DMS 273 treated with DMSO at 0.1 percent for 48 hours (cell line): ENCODE results near the gene UVSSA.
"Not testable (repeated sequence)": the region's sequence is repeated elsewhere in the genome, so short reads cannot be mapped to it uniquely, and the experiment has no call there.

ENCODE experiments used
- DNase-seq: peaks from one replicate; lab custom pipeline; 2025; lab: John Stamatoyannopoulos, UW

Gene UVSSA

DNA sequence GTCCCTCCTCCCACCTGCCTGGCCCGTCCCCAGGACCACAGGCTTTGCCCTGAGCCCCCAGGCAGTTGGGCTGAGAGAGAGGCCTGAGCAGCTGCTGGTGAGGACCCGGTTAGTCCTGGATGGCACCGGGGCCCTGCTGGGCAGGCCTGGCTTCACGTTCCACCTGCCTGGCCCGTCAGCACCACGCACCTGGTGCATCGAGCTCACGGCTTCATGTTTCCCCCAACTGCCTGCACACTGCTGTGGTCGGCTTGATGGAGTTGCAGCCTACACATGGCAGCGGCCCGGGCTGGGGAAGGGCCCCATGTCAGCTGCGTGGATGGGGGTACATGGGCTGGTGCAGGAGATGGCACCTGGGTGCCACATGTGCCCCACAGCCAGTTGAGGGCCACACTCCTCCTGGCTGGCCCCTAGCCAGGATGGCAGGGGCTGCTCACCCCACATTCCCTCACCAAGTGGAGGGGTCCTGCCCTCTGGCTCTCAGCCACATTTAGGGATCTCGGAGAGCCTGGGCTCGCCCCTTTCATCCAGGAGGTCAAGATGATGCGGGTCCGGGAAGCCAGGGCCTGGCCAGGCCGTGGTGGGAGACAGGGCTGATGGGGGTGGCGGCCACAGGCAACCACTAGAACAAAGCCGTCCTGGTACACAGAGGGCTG is 30.7 kb downstream of the UVSSA start:
- DNase-seq: no peak

DNA sequence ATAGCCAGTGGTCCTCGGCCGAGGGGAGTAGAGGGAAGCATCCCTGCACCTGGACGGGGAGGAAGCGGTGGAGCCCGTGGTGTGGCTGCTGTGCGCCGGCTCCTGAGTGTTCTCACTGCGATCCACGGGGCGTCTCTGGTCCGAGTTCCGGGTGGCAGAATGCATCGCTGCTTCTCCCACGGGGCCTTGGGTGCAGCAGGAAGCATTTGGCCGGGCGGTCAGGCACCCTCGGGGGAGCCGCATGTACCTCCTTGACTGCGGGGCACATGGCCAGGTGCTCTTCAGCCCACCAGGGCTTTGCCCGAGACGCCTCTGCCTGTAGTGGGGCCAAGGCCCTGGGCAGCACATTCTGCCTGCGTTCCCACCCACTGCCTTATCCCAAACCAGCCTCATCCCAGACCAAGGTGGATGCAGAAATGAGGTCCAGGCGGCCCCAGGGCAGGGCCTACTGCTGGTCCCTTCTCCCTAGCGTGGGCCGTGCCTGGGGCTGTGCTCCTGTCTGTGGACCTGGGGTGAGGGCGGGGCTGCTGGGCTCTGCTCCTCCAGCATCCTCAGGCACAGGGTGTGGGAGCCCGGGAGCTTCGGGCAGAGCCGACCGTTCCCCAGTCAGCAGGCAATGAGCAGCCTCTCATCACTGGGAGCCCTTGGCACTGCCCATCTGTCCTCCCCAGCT is 31.7 kb downstream of the UVSSA start:
- DNase-seq: no peak

DNA sequence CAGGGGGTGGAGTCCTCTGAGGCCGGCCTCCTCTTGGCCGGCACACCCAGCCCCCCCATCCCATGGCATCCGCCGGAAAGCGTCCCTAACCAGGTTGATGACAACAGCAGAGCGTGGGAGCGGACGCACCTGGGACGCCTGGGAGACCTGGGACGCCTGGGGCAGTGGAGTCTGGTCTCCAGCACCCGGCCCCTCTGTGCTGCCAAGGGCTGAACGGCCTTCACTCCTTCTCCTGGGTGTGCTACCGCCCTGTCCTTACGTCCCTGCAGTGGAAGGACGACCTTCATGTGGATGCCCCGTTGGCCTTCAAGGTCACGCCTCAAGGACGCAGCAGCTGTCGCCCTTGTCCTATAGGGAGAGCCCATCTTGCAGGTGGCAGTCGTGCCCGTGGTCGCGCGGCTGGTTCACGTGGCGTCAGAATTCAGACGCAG is 32.4 kb downstream of the UVSSA start:
- no peak for DNase-seq

DNA sequence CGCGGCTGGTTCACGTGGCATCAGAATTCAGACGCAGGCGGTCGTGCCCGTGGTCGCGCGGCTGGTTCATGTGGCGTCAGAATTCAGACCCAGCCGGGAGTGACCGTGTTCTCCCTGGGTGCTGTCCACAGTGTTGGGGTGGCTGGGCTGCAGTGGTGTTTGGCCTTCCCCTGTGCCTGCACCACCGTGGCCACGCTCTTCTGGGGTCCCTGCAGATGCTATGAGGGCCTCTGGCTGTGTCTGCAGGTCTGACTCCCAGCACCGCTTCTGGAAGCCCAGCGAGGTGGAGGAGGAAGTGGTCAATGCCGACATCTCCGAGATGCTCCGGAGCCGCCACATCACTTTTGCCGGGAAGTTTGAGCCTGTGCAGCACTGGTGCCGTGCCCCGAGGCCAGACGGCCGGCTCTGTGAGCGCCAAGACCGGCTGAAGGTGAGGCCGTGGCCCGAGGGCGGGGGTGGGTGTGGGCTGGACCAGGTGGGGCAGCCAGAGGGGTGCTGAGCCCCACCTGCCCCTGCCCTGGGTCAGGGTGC is 32.9 kb downstream of the UVSSA start:
- DNase-seq: no peak

DNA sequence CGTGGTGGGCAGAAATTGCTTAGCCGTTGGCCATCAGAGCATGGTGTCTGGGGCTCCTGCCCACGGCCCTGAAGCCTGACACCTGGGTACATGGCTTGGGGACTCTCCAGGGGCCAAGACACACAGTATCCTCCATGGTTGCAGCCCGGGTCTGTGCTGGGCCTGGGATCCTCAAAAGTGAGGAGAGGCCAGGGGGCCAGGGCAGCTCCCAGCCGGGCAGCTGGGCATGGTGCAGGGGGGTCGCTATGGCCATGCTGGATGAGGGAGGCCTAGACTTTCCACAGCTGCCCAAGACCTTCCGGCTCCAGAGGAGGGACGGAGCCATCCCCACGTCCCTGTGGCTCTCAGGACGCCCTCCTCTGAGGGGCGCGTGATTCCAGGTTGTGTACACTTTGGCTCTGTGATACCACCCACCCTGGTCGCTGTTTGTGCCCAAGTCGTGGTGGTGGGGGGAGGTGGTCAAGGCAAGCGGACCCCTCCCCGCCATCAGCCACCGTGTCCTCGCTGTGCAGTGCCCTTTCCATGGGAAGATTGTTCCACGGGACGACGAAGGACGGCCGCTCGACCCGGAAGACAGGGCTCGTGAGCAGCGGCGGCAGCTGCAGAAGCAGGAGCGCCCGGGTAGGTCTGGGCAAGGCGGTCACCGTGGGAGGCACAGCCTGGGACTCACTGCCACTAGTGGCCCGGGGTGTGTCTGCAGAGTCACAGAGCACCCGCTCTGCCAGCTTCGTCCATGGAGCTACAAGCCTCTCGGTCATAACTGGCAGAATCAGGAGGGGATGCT is 33.6 kb downstream of the UVSSA start:
- DNase-seq: no peak

DNA sequence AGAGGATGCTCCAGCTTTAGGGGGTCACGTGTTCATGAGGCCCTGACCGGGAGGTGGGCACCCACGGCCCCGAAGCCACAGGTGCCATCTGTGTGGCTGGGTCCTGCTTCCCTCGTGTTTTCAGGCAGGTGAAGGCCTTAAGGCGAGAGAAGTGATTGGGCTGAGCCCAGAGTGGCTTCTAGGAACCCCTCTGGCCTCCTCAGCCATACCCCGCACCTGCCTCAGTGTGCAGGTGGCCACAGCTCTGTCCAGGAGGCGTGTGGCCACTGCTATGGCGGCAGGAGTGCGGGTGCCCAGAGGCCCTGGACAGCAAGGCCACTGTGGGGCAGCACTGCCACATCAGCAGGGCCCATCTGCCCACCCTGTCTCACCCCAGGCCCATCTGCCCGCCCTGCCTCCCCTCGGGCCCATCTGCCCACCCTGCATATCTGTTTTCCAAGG is 34.2 kb downstream of the UVSSA start:
- DNase-seq: no peak

DNA sequence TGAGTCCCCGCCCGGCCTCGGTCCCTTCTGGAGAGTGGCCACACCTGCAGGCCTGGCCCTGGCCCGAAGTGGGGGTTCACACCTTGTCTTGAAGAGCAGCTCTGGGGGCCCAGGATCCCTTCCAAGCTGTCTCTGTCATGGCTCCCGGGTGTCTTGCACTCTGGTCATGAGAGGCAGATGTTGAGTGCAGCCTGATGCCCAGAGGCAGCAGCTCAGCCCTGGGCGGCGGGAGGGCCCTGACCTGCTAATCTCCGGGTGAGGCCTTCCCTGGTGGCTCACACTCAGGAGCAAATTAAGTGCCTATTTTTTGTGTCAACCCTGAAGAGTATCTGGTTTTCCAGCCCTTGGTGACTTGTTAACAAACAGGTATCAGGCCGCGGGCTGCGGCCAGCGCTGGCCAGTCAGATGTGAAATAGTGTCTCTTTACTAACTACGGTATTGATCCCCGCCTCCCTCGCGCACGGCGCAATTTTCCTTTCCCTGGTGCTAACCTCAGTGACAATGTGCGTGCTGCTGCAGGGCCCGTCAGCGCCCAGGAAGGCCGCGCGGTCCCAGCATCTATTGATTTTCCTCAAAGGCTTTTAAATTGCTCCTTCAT is 35.0 kb downstream of the UVSSA start:
- no peak for DNase-seq

DNA sequence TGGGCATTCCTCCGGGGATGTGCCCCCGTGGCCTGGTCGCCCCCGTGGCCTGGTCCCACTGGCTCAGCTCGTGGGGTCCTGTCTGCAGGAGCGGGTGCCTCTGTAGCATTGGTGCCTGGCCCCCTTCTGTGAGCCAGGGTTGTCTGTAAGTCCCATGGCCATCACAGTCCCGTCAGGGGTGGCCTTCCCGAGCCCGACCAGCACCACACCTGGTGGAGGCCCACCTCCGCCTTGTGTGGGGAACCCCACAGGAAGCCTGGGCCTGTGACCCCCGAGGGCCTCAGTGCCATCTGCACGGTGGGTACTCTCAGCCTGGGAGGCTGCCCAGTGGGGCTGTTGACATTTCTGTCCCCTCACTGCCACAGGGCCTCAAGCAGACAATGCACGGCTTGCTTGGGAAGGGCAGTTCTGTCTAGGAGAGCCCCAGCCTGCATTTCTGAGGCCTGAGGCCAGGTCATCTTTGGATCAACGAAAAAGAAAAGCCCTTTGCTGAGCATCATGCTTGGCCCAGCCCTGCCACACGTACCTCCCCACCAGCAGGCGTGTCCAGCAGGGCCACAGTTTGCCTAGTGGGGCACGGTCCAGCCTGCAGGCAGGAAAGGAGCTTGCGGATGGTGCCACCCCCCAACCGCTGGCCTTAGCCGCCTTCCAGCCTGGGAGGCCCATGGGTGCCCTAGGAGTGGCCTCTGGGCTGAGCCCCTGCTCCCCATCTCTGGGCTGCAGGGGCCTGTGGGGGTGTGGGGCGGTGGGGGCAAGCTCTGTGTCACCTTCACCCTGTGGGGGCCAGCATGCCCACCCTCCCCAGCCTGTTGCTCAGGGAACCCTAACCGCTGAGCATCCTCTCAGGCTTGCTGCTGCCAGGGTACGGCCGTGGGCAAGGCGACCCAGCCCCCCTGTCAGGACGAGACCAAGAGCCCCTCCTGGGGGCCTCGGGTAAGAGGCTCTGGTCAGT is 36.0 kb downstream of the UVSSA start:
- DNase-seq: no peak

DNA sequence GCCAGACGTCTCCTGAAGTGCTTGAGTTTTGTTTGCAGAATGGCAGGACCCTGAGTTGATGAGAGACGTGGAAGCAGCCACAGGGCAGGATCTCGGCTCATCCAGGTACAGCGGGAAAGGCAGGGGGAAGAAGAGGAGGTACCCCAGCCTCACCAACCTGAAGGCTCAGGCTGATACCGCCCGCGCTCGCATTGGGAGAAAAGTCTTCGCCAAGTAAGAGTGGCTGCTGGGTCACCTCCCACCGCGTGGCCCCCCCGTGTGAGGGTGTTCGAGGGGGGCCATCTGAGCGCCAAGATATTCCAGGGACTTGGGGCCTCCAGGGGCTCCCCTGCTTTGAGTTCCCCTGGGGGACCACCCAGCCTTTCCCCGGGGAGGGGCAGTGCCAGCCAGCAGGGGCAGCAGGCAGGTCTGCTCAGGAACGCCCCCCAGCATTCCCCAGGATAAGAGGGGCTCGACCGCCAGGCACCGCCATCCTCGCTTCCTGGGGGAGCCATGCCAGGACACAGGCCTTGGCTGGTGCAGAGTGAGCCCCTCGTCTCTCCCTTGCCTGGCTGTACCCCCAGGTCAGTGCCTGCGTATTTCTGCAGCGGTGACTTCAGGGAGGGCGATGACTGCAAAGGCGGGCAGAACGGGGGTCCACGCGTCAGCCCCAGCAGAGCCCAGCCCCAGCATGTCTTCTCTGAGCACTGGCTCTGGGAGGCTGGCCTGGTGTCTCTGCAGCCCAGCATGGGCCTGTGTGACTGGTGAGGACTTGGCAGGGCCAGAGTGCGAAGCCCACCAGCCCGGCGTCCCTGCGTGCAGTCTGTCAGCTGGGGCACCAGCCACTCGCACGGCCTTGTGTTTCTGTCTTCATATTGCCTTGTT is 37.0 kb downstream of the UVSSA start:
- DNase-seq: no peak

DNA sequence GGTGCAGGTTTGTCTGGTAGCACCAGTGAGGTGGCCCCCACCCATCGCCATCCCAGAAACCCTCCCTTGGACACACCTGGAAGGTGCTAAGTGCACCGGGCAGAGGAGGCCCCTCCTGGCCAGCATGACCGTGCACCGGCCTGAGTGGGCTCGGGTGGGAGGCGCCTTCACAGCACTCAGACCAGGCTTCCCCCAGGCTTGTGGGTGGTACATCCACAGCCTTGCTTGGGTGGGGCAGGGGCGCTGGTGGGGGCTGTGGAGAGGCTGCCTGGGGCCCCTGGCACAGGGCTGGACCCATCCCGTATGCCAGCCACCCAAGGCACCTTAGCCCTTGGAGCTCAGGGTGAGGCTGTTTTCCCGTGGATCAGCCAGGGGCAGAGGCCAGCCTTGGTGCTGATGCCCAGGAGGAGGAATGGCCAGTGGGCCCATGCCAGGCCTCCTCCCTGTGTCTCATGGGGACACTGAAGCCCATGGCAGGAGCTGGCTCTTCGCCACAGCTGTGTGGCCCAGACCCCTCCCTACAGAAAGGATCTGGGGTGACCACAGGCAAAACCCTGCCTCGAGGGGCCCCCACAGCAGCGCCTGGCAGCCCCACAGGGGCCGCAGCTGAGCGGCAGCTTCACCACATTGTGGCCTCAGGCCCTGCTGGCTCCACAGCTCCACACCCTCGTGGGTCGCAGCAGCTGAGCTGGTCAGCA is 37.8 kb downstream of the UVSSA start:
- no peak for DNase-seq

DNA sequence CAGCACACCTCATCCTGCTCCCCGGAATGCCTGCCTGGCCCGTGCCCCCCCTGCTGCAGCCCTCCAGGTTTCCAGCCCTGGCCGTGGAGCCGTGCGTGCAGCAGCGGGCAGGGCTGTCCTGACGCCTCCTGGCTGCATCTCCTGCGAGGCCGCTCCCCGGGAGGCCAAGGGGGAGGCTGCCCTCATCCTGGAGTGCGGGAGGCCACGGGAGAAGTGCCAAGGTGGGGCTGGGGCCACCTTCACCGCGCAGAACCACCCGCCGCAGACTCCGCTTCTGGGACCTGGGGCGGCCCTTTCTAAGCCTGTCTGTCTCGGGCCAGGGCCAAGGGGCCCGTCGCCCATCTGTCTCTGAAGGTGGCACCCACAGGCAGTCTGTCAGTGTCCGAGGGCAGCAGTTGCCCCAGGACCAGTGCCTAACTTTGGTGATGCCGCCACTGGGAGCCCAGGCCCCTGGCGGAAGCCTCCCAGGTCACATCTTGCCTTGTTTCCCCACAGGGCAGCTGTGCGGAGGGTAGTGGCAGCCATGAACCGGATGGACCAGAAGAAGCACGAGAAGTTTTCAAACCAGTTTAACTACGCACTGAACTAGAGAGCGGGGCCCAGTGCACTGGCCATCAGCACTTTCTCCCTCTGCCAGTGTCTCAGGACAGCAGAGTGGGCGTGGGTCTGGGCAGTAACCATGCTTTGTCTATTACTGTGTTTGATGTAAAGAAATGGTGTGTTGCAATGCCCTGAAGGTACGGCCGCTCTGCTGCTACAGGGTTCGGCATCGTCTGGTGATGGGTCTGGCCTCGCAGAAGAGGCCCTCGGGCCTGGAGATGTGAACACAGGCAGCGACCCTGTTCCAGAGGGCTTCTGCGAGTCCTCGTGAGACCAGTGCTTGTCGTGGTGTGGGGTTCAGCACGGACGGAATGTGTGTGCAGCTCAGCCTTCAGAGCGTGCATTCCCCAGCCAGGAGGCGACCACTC is 38.6 kb downstream of the UVSSA start:
- no peak for DNase-seq

DNA sequence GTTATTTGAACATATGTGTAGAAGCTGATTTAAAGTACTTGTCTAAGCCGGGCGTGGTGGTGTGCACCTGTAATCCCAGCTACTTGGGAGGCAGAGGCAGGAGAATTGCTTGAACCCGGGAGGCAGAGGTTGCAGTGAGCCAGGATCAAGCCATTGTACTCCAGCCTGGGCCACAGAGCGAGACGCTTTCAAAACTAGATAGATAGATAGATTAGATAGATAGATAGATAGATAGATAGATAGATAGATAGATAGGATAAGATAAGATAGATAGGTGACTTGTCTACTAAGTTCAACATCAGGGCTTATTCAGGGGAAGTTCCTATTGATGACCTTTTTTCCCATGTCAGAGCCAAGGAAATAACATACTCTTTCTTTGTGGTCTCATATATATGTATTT is 46.4 kb downstream of the UVSSA start:
- DNase-seq: not testable (repeated sequence)

DNA sequence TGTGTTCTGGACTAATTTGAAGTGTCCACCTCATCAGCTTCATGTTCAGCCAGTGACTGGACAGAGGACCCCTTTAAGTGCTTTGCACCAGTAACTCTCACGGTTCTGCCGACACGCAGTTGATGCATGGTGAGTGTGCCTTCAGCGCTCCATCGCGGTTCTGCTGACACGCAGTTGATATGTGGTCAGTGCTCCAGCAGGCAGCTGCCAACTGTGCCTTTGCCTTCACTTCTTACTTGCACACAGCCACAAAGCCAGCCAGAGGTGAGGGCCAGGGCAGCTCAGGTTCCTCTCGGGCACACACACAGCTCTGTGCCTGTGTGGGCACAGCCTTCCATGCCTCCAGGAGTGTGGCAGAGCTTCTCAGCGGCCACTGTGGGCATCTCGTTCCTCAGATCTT is 46.9 kb downstream of the UVSSA start:
- DNase-seq: no peak

DNA sequence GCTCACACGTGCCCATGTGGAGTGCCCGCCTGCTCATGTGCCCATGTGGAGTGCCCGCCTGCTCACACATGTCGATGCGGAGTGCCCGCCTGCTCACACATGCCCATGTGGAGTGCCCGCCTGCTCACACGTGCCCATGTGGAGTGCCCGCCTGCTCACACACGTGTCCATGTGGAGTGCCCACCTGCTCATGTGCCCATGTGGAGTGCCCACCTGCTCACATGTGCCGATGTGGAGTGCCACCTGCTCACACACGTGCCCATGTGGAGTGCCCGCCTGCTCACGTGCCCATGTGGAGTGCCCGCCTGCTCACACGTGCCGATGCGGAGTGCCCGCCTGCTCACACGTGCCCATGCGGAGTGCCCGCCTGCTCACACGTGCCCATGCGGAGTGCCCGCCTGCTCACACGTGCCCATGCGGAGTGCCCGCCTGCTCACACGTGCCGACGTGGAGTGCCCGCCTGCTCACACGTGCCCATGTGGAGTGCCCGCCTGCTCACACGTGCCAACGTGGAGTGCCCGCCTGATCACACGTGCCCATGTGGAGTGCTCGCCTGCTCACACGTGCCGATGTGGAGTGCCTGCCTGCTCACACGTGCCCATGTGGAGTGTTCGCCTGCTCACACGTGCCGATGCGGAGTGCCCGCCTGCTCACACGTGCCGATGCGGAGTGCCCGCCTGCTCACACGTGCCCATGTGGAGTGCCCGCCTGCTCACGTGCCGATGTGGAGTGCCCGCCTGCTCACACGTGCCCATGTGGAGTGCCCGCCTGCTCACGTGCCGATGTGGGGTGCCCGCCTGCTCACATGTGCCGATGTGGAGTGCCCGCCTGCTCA is 47.8 kb downstream of the UVSSA start:
- DNase-seq: not testable (repeated sequence)

DNA sequence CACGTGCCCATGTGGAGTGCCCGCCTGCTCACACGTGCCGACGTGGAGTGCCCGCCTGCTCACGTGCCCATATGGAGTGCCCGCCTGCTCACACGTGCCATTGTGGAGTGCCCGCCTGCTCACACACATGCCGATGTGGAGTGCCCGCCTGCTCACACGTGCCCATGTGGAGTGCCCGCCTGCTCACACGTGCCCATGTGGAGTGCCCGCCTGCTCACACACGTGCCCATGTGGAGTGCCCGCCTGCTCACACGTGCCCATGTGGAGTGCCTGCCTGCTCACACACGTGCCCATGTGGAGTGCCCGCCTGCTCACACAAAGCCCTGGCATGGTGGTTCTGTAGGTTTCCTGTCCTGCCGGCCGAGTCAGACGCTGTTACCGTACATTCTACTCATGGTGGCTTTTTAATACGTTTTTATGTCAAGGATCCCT is 48.4 kb downstream of the UVSSA start:
- DNase-seq: not testable (repeated sequence)

DNA sequence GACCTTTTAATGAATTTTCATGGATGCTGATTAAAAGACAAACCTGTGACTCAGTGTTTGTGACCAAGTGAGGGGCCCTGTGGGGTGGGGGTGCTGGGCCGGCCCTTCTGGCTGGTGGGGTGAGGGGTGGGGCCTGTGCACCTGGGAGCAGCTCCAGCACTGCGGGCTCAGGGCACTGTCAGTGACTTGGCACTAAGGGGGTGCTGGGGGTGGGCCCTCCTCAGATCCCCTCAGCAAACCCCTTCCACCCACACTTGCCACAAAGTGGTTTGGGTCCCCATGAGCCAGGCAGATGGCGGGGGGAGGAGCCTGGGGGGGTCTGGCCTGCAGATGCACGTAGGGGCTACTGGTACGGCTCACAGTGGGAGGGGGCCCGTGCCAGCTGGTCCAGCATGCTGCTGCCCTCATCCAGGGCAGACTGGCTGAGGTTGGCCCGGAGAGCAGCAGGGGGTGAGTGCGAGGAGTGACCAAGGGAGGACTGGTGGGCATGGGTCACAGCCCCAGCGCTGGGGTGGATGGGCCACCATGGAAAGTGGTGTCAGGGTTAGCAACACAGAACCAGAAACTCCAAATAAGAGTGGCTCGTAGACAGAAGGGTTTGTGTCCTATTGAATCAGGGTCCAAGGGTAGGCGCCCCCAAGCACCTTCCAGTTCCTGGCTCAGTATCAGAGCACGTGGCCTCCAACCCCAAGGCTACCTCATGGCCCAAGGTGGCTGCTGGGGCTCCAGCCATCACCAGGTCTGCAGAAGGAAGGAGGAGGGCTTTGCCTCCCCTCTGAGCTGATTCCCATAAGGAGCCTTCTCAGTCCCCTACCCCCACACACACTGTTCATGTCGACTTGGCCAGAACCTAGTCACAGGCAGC is 49.2 kb downstream of the UVSSA start:
- DNase-seq: no peak
